Spleen (tissue), 11 donors: Measurements from ENCODE around the gene XPC. TPM values are rescaled to one million over a fixed set of nuclear protein-coding genes. Genes with fewer than 3 reads are reported as not detected.

Experiments
- DNase-seq: peaks from one replicate; pipeline ENCODE4 v3.0.0-alpha.2; 2020
- H3K27ac ChIP-seq, 8 donors: fragments of 200-600 bp; sonication (generic) in 7 of 8; 1 replicate in 4 of 8; 2 replicates in 4 of 8; pipeline versions ENCODE4 v1.5.0 to v1.8.0; 2016 to 2021; ENCODE audit warnings: inconsistent platforms in 4 of 8, mild to moderate bottlenecking in 4 of 8, moderate library complexity in 1 of 8
- H3K27me3 ChIP-seq, 7 donors: fragments of 200-600 bp; sonication (generic) in 6 of 7; replicated peaks in 1 of 7; 1 replicate in 4 of 7; 2 replicates in 3 of 7; pipeline versions ENCODE4 v1.5.0 to v1.8.0; 2016 to 2021; ENCODE audit warnings: inconsistent platforms in 3 of 7, mild to moderate bottlenecking in 1 of 7
- H3K36me3 ChIP-seq, 6 donors: fragments of 200-600 bp; sonication (generic) in 5 of 6; 1 replicate in 4 of 6; 2 replicates in 2 of 6; pipeline versions ENCODE4 v1.5.0 to v1.8.0; 2016 to 2021; ENCODE audit warnings: inconsistent platforms in 2 of 6
- H3K4me1 ChIP-seq, 6 donors: fragments of 200-600 bp; sonication (generic) in 5 of 6; 1 replicate in 3 of 6; 2 replicates in 3 of 6; pipeline versions ENCODE4 v1.5.0 to v1.8.0; 2016 to 2021; ENCODE audit warnings: inconsistent platforms in 3 of 6
- H3K4me3 ChIP-seq, 8 donors: fragments of 200-600 bp; sonication (generic) in 7 of 8; 1 replicate in 4 of 8; 2 replicates in 4 of 8; pipeline versions ENCODE4 v1.5.0 to v1.8.0; 2016 to 2021; ENCODE audit warnings: inconsistent platforms in 4 of 8, mild to moderate bottlenecking in 4 of 8, moderate library complexity in 2 of 8
- H3K9me3 ChIP-seq, 8 donors: fragments of 200-600 bp; sonication (generic) in 7 of 8; 1 replicate in 4 of 8; 2 replicates in 4 of 8; pipeline versions ENCODE4 v1.5.0 to v1.8.0; 2016 to 2021; ENCODE audit warnings: inconsistent platforms in 4 of 8
- CTCF ChIP-seq, 11 experiments: fragments of 200-600 bp in 7 of 11; fragments of 450-650 bp in 4 of 11; sonication (generic) in 4 of 11; IDR thresholded peaks in 8 of 11; conservative IDR thresholded peaks in 3 of 11; 1 replicate in 7 of 11; 2 replicates in 4 of 11; pipeline versions ENCODE4 v1.4.0 to v1.8.0; 2016 to 2021; ENCODE audit warnings: antibody characterized with exemption in 11 of 11, inconsistent platforms in 4 of 11, mild to moderate bottlenecking in 1 of 11
- POLR2A ChIP-seq, 3 donors: fragments of 450-650 bp; IDR thresholded peaks; one replicate each; pipeline ENCODE4 v1.5.1; 2017; ENCODE audit warnings: antibody characterized with exemption in 3 of 3, mild to moderate bottlenecking in 1 of 3
- POLR2AphosphoS5 ChIP-seq, 3 donors: sonication (generic); formaldehyde crosslinking; IDR thresholded peaks; one replicate each; pipeline ENCODE4 v1.5.1; 2017; ENCODE audit warnings: antibody characterized with exemption in 3 of 3
- WGBS, 5 donors: extraction: QIAGEN DNeasy Blood & Tissue Kit in 3 of 5; methylation state at CpG; one replicate each; pipeline versions ENCODE4 v1.1.5 to v1.1.7; 2013 to 2018; 5-methylcytosine and 5-hydroxymethylcytosine counted together
- intact Hi-C: fragments of 100-400 bp; cut with DNase I; formaldehyde crosslinking; loops from one replicate; pipeline ENCODE4 v1.15.0; 2023; ENCODE audit warnings: low total_unique reads
- polyA plus RNA-seq, 3 donors: library from polyadenylated mRNA; stranded (reverse); fragments of 200-250 nt; gene quantifications; one replicate each; pipeline ENCODE4 v1.2.1, GENCODE V29; 2013
- total RNA-seq, 7 donors: library from RNA; depleted of rRNA in 3 of 7; stranded (reverse); fragments of >200 nt in 3 of 7; fragmentation: NEBNext Ultra II Directional in 4 of 7; extraction: Animal tissue kit (Norgen Biotek cat#: 25700) in 4 of 7; gene quantifications; one replicate each; pipeline versions ENCODE4 v1.1.0 to v1.2.1, GENCODE V29; 2016 to 2021
- donor health status: healthy with polysubstance abuse.
- donor health status: DM: no; HTN: no; CAD: no; lungs with moderate emphysema.
- donor health status: DM: no; HTN: no; CAD: no.
- donor health status: Bipolar disorder and iron deficiency.
- donor health status: healthy.
- donor health status: DM: no; HTN: no; CAD: no.
- donor health status: DM: yes; HTN: yes; CAD: no.

XPC gene
- total and polyA plus RNA-seq, 10 donors: 16.1 to 65.6 (median 47.3) TPM

- peak overlapping the region in 2 of 8 donors; percentile 4 to 59 for H3K4me3 ChIP-seq
- H3K4me1 ChIP-seq: peaks cover 22 to 67% (median 49%) of the 10 kb centered on the region in 6 donors
- H3K27me3 ChIP-seq: no peaks in the 10 kb centered on the region
- H3K9me3 ChIP-seq: no peaks in the 10 kb centered on the region
- H3K27ac ChIP-seq: peak overlapping the region; percentile 19 to 90 (median 88)
- DNase-seq: no peak
- peaks cover 0 to 79% (median 54%) of the 10 kb centered on the region in 6 donors for H3K36me3 ChIP-seq
- 84 to 89% (median 88%) methylated on average over 9 to 10 of the region's 10 CpGs for WGBS, 5 donors
- intact Hi-C loops: no loop called here
- TF ChIP-seq POLR2A (IDR thresholded peaks at IDR 0.05): no peak
- TF ChIP-seq POLR2AphosphoS5 (IDR thresholded peaks at IDR 0.05): peak in 1 of 3 donors; percentile 62
- peak in 1 of 11 experiments; percentile 9 for TF ChIP-seq CTCF (IDR thresholded peaks at IDR 0.05 in 8 of 11, conservative IDR thresholded peaks at IDR 0.05 in 3 of 11)
Observed at GRCh38 chr3:14145670-14146380, 32.6 kb downstream of the XPC start.

GRCh38 chr3:14145236-14145635 is 33.2 kb downstream of the XPC start:
- H3K4me3 ChIP-seq: peak overlapping the region in 4 of 8 donors; percentile 4 to 59 (median 16)
- peaks cover 0 to 79% (median 54%) of the 10 kb centered on the region in 6 donors for H3K36me3 ChIP-seq
- peak overlapping the region; percentile 75 to 90 (median 88) for H3K27ac ChIP-seq
- no peaks in the 10 kb centered on the region for H3K27me3 ChIP-seq
- peaks cover 22 to 67% (median 49%) of the 10 kb centered on the region in 6 donors for H3K4me1 ChIP-seq
- H3K9me3 ChIP-seq: no peaks in the 10 kb centered on the region
- TF ChIP-seq POLR2AphosphoS5 (IDR thresholded peaks at IDR 0.05) (no peak), CTCF (IDR thresholded peaks at IDR 0.05 in 8 of 11, conservative IDR thresholded peaks at IDR 0.05 in 3 of 11) (no peak), POLR2A (IDR thresholded peaks at IDR 0.05) (no peak)
- intact Hi-C loops: no loop called here
- WGBS, 5 donors: 91 to 97% (median 93%) methylated on average over 9 of the region's 9 CpGs
- no peak for DNase-seq

GRCh38 chr3:14144423-14145075 is 33.9 kb downstream of the XPC start:
- TF ChIP-seq POLR2AphosphoS5 (IDR thresholded peaks at IDR 0.05) (peak in 1 of 3 donors; percentile 69), POLR2A (IDR thresholded peaks at IDR 0.05) (no peak), CTCF (IDR thresholded peaks at IDR 0.05 in 8 of 11, conservative IDR thresholded peaks at IDR 0.05 in 3 of 11) (no peak)
- H3K4me3 ChIP-seq: peak overlapping the region in 4 of 8 donors; percentile 4 to 59 (median 16)
- H3K27me3 ChIP-seq: no peaks in the 10 kb centered on the region
- 10 to 19% (median 15%) methylated on average over 7 of the region's 7 CpGs for WGBS, 5 donors
- peak overlapping the region; percentile 75 to 90 (median 88) for H3K27ac ChIP-seq
- H3K9me3 ChIP-seq: no peaks in the 10 kb centered on the region
- peaks cover 22 to 67% (median 49%) of the 10 kb centered on the region in 6 donors for H3K4me1 ChIP-seq
- peaks cover 0 to 79% (median 52%) of the 10 kb centered on the region in 6 donors for H3K36me3 ChIP-seq
- intact Hi-C loops: no loop called here
- DNase-seq: no peak
